ENCODE data around the gene MTHFS.

The MTHFS gene

GRCh38 chr15:79829950-79830349, 66.9 kb downstream of the MTHFS start:
- no peak for TF ChIP-seq CTCF (IDR thresholded peaks at IDR 0.05; ENCODE audit: borderline replicate concordance, insufficient read depth, low read depth, low read length)
- no peak overlapping the region for H3K4me3 ChIP-seq (ENCODE audit: low read depth, low read length)

GRCh38 chr15:79828447-79828846, 68.4 kb downstream of the MTHFS start:
- no peak overlapping the region for H3K4me3 ChIP-seq (ENCODE audit: low read depth, low read length)

GRCh38 chr15:79826800-79827199, 70.0 kb downstream of the MTHFS start:
- no peak overlapping the region for H3K4me3 ChIP-seq (ENCODE audit: low read depth, low read length)
- no peak for TF ChIP-seq CTCF (IDR thresholded peaks at IDR 0.05; ENCODE audit: borderline replicate concordance, insufficient read depth, low read depth, low read length)

More at GRCh38 chr15:79828447-79828846, 68.4 kb downstream of the MTHFS start:
- no peak for TF ChIP-seq CTCF (IDR thresholded peaks at IDR 0.05; ENCODE audit: borderline replicate concordance, insufficient read depth, low read depth, low read length)

- H3K4me3 ChIP-seq (ENCODE audit: low read depth, low read length), result no peak overlapping the region
- TF ChIP-seq CTCF (IDR thresholded peaks at IDR 0.05; ENCODE audit: borderline replicate concordance, insufficient read depth, low read depth, low read length), result no peak
Measured at GRCh38 chr15:79824136-79824701, 72.6 kb downstream of the MTHFS start.

- no peak for TF ChIP-seq CTCF (IDR thresholded peaks at IDR 0.05; ENCODE audit: borderline replicate concordance, insufficient read depth, low read depth, low read length)
- H3K4me3 ChIP-seq (ENCODE audit: low read depth, low read length), result no peak overlapping the region
Measured at GRCh38 chr15:79820820-79821219, 76.0 kb downstream of the MTHFS start.

GRCh38 chr15:79820176-79820575, 76.6 kb downstream of the MTHFS start:
- H3K4me3 ChIP-seq (ENCODE audit: low read depth, low read length), result no peak overlapping the region
- TF ChIP-seq CTCF (IDR thresholded peaks at IDR 0.05; ENCODE audit: borderline replicate concordance, insufficient read depth, low read depth, low read length), result no peak

GRCh38 chr15:79816571-79816970, 80.2 kb downstream of the MTHFS start:
- TF ChIP-seq CTCF (IDR thresholded peaks at IDR 0.05; ENCODE audit: borderline replicate concordance, insufficient read depth, low read depth, low read length), result no peak
- H3K4me3 ChIP-seq (ENCODE audit: low read depth, low read length), result no peak overlapping the region

Data from GM12875 (cell line).